Neural cell (in vitro differentiated cells): Measurements from ENCODE around the gene DSCAM. TPM values are rescaled to one million over a fixed set of nuclear protein-coding genes. Genes with fewer than 3 reads are reported as not detected.

Source experiments
- H2AFZ ChIP-seq: fragments of 200-600, 300-800 bp; sonication (generic), shearing (Covaris generic); 2 replicates; pipeline ENCODE4 v1.6.0; 2014; ENCODE audit warnings: low read depth, mild to moderate bottlenecking, antibody characterized with exemption, low read length, moderate library complexity
- H3F3A ChIP-seq: fragments of 200-600 bp; shearing (Covaris generic); 2 replicates; pipeline ENCODE4 v1.6.1; 2016; ENCODE audit warnings: mild to moderate bottlenecking, moderate library complexity, mixed read lengths, antibody characterized with exemption, low read length; ENCODE audit not compliant: insufficient read depth, poor library complexity, severe bottlenecking
- H3K27ac ChIP-seq: fragments of 200-600, 300-800 bp; sonication (generic), shearing (Covaris generic); 2 replicates; pipeline ENCODE4 v1.5.1; 2014; ENCODE audit warnings: mild to moderate bottlenecking, low read length, moderate library complexity
- H3K27me3 ChIP-seq: fragments of 300-800, 200-600 bp; sonication (generic), shearing (Covaris generic); 2 replicates; pipeline ENCODE4 v1.6.0; 2014; ENCODE audit warnings: mild to moderate bottlenecking, low read depth, low read length, moderate library complexity; ENCODE audit not compliant: insufficient read depth
- H3K36me3 ChIP-seq: fragments of 300-800, 200-600 bp; sonication (generic), shearing (Covaris generic); 2 replicates; pipeline ENCODE4 v1.5.1; 2014; ENCODE audit warnings: mild to moderate bottlenecking, antibody characterized with exemption, low read length, moderate library complexity; ENCODE audit not compliant: insufficient read depth
- H3K4me2 ChIP-seq: fragments of 300-800, 200-600 bp; sonication (generic), shearing (Covaris generic); 2 replicates; pipeline ENCODE4 v1.6.0; 2014; ENCODE audit warnings: mild to moderate bottlenecking, low read length
- H3K4me3 ChIP-seq: fragments of 300-800, 200-600 bp; sonication (generic), shearing (Covaris generic); 2 replicates; pipeline ENCODE4 v1.5.1; 2014; ENCODE audit warnings: mild to moderate bottlenecking, low read length, moderate library complexity
- H3K79me2 ChIP-seq: fragments of 200-600 bp; shearing (Covaris generic); replicated peaks from 2 replicates; pipeline ENCODE4 v1.6.0; 2014; ENCODE audit warnings: mild to moderate bottlenecking, low read length, moderate library complexity; ENCODE audit not compliant: insufficient read depth
- H3K9ac ChIP-seq: fragments of 300-800, 200-600 bp; sonication (generic), shearing (Covaris generic); 2 replicates; pipeline ENCODE4 v1.6.1; 2016; ENCODE audit warnings: mild to moderate bottlenecking, low read length, mixed read lengths
- H3K9me2 ChIP-seq: fragments of 200-600 bp; shearing (Covaris generic); 2 replicates; pipeline ENCODE4 v1.6.1; 2016; ENCODE audit warnings: mild to moderate bottlenecking, low read length, mixed read lengths; ENCODE audit not compliant: insufficient read depth
- H3K9me3 ChIP-seq: fragments of 200-600, 300-800 bp; sonication (generic), shearing (Covaris generic); 2 replicates; pipeline ENCODE4 v1.6.1; 2016; ENCODE audit warnings: mild to moderate bottlenecking, mixed run types, low read length, moderate library complexity, mixed read lengths
- H4K20me1 ChIP-seq: fragments of 200-600 bp; shearing (Covaris generic); 2 replicates; pipeline ENCODE4 v1.6.1; 2016; ENCODE audit warnings: mild to moderate bottlenecking, mixed run types; ENCODE audit not compliant: insufficient read depth
- EP300 ChIP-seq: fragments of 450-650 bp; conservative IDR thresholded peaks from 2 replicates; pipeline ENCODE4 v1.6.1; 2014; ENCODE audit warnings: antibody characterized with exemption, mild to moderate bottlenecking, moderate library complexity; ENCODE audit not compliant: poor library complexity, severe bottlenecking
- EZH2 ChIP-seq: fragments of 200-600, 300-800 bp; shearing (Covaris generic), sonication (generic); IDR thresholded peaks from 2 replicates; pipeline ENCODE4 v1.6.1; 2014; ENCODE audit warnings: antibody characterized with exemption, low read length, borderline replicate concordance, mild to moderate bottlenecking; ENCODE audit not compliant: insufficient read depth, poor library complexity, severe bottlenecking
- MXI1 ChIP-seq: fragments of 450-650 bp; conservative IDR thresholded peaks from 2 replicates; pipeline ENCODE4 v1.6.1; 2014; ENCODE audit warnings: antibody characterized with exemption, mild to moderate bottlenecking; ENCODE audit not compliant: poor library complexity, severe bottlenecking
- POLR2AphosphoS5 ChIP-seq: IDR thresholded peaks from 2 replicates; pipeline ENCODE4 v1.6.1; 2012
- RAD21 ChIP-seq: fragments of 450-650 bp; conservative IDR thresholded peaks from 2 replicates; pipeline ENCODE4 v1.6.1; 2014; ENCODE audit warnings: antibody characterized with exemption, mild to moderate bottlenecking, moderate library complexity
- SMC3 ChIP-seq: fragments of 450-650 bp; conservative IDR thresholded peaks from 2 replicates; pipeline ENCODE4 v1.6.1; 2014; ENCODE audit warnings: antibody characterized with exemption, mild to moderate bottlenecking, moderate library complexity; ENCODE audit not compliant: poor library complexity
- TAF1 ChIP-seq: IDR thresholded peaks from 2 replicates; pipeline ENCODE4 v1.6.1; 2012; ENCODE audit warnings: low read depth
- polyA plus RNA-seq: library from polyadenylated mRNA; depleted of rRNA; stranded (reverse); fragments of >200 nt; gene quantifications from 2 replicates; pipeline ENCODE4 v1.2.3, GENCODE V29; 2014
- TF ChIP-seq, protein P1 (sequence below): IDR thresholded peaks from 2 replicates; pipeline ENCODE4 v1.6.1; 2012; ENCODE audit warnings: borderline replicate concordance
- TF ChIP-seq, protein P2 (sequence below): fragments of 450-650 bp; IDR thresholded peaks from 2 replicates; pipeline ENCODE4 v1.5.1; 2014; ENCODE audit warnings: antibody characterized with exemption, mild to moderate bottlenecking, moderate library complexity; ENCODE audit not compliant: poor library complexity, severe bottlenecking

The DSCAM gene
- polyA plus RNA-seq, 1 donor from 2014 or later: 5.3 TPM

DNA sequence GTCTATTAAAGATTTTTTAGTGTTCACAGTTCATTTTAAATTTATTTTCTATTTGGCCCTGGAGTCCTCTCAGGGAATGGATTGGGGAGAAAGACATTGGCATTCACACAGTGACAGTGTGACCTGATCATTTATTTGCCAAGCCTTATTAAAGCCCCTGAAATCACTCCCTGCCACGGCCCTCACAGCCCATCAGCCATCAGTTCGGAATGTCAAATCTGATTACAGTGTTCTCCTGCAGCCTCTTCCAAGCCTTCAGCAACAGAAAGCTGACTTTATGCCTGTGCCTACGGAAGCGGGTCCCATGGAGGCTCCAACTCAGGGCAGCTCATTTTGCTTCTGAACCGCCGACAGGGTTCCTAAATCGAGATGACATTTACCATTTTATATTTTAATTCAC is 451.2 kb downstream of the DSCAM start:
- H3K79me2 ChIP-seq: no peaks in the 10 kb centered on the region
- H3F3A ChIP-seq: no peaks in the 10 kb centered on the region
- TF ChIP-seq, protein P1, sequence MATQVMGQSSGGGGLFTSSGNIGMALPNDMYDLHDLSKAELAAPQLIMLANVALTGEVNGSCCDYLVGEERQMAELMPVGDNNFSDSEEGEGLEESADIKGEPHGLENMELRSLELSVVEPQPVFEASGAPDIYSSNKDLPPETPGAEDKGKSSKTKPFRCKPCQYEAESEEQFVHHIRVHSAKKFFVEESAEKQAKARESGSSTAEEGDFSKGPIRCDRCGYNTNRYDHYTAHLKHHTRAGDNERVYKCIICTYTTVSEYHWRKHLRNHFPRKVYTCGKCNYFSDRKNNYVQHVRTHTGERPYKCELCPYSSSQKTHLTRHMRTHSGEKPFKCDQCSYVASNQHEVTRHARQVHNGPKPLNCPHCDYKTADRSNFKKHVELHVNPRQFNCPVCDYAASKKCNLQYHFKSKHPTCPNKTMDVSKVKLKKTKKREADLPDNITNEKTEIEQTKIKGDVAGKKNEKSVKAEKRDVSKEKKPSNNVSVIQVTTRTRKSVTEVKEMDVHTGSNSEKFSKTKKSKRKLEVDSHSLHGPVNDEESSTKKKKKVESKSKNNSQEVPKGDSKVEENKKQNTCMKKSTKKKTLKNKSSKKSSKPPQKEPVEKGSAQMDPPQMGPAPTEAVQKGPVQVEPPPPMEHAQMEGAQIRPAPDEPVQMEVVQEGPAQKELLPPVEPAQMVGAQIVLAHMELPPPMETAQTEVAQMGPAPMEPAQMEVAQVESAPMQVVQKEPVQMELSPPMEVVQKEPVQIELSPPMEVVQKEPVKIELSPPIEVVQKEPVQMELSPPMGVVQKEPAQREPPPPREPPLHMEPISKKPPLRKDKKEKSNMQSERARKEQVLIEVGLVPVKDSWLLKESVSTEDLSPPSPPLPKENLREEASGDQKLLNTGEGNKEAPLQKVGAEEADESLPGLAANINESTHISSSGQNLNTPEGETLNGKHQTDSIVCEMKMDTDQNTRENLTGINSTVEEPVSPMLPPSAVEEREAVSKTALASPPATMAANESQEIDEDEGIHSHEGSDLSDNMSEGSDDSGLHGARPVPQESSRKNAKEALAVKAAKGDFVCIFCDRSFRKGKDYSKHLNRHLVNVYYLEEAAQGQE: no peak
- TF ChIP-seq EZH2 (no peak), TAF1 (no peak), SMC3 (no peak), POLR2AphosphoS5 (no peak), MXI1 (no peak), RAD21 (no peak), EP300 (no peak)
- TF ChIP-seq, protein P2, sequence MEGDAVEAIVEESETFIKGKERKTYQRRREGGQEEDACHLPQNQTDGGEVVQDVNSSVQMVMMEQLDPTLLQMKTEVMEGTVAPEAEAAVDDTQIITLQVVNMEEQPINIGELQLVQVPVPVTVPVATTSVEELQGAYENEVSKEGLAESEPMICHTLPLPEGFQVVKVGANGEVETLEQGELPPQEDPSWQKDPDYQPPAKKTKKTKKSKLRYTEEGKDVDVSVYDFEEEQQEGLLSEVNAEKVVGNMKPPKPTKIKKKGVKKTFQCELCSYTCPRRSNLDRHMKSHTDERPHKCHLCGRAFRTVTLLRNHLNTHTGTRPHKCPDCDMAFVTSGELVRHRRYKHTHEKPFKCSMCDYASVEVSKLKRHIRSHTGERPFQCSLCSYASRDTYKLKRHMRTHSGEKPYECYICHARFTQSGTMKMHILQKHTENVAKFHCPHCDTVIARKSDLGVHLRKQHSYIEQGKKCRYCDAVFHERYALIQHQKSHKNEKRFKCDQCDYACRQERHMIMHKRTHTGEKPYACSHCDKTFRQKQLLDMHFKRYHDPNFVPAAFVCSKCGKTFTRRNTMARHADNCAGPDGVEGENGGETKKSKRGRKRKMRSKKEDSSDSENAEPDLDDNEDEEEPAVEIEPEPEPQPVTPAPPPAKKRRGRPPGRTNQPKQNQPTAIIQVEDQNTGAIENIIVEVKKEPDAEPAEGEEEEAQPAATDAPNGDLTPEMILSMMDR: no peak
- peak overlapping the region; percentile 9 for H3K27ac ChIP-seq
- no peaks in the 10 kb centered on the region for H3K9me3 ChIP-seq
- H2AFZ ChIP-seq: no peak overlapping the region
- H3K9ac ChIP-seq: no peak overlapping the region
- no peaks in the 10 kb centered on the region for H3K36me3 ChIP-seq
- H3K4me3 ChIP-seq: no peak overlapping the region
- no peak overlapping the region for H3K4me2 ChIP-seq
- H3K9me2 ChIP-seq: no peaks in the 10 kb centered on the region
- no peaks in the 10 kb centered on the region for H3K27me3 ChIP-seq
- H4K20me1 ChIP-seq: no peaks in the 10 kb centered on the region

DNA sequence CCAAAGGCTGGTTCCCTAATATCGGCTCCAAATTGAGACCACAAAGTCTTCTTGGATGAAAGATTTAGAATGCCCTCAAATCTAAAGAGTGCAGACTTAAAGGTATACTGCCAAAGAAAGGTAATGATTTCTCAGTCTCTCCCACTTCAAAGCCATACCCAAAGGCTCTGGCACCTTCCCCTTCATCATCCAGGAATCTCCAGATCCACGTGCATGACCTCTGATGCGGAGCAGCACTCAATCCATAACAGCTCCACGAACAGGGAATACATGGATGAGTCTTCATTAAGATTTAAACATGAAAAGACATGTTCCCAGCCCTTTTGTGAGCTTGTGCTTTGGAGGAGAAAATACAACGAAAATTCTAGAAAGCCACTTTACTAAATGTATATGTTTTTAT is 453.9 kb downstream of the DSCAM start:
- no peaks in the 10 kb centered on the region for H4K20me1 ChIP-seq
- H3K36me3 ChIP-seq: no peaks in the 10 kb centered on the region
- H3K79me2 ChIP-seq: no peaks in the 10 kb centered on the region
- no peak overlapping the region for H3K4me3 ChIP-seq
- no peak overlapping the region for H3K9ac ChIP-seq
- no peak overlapping the region for H2AFZ ChIP-seq
- no peaks in the 10 kb centered on the region for H3K27me3 ChIP-seq
- H3F3A ChIP-seq: no peaks in the 10 kb centered on the region
- no peak overlapping the region for H3K27ac ChIP-seq
- H3K9me2 ChIP-seq: no peaks in the 10 kb centered on the region
- H3K4me2 ChIP-seq: no peak overlapping the region
- TF ChIP-seq, protein P1: no peak
- TF ChIP-seq MXI1 (no peak), TAF1 (no peak), POLR2AphosphoS5 (no peak)
- TF ChIP-seq, protein P2: no peak
- H3K9me3 ChIP-seq: no peaks in the 10 kb centered on the region
